Stimulated activated CD4-positive, alpha-beta T cell treated with anti-CD3 and anti-CD28 coated beads, Interleukin-1b, Interleukin-23, amount 100 ng/mL, for 1 hour (primary cell): ENCODE results near the gene LIX1.
"Not testable (repeated sequence)": the region's sequence is repeated elsewhere in the genome, so short reads cannot be mapped to it uniquely, and the experiment has no call there.

ENCODE experiments used
- DNase-seq, 2 donors: peaks; one replicate each; pipeline ENCODE4 v3.0.0-alpha.2; 2020; ENCODE audit warnings: low read depth in 2 of 2

LIX1 gene

DNA sequence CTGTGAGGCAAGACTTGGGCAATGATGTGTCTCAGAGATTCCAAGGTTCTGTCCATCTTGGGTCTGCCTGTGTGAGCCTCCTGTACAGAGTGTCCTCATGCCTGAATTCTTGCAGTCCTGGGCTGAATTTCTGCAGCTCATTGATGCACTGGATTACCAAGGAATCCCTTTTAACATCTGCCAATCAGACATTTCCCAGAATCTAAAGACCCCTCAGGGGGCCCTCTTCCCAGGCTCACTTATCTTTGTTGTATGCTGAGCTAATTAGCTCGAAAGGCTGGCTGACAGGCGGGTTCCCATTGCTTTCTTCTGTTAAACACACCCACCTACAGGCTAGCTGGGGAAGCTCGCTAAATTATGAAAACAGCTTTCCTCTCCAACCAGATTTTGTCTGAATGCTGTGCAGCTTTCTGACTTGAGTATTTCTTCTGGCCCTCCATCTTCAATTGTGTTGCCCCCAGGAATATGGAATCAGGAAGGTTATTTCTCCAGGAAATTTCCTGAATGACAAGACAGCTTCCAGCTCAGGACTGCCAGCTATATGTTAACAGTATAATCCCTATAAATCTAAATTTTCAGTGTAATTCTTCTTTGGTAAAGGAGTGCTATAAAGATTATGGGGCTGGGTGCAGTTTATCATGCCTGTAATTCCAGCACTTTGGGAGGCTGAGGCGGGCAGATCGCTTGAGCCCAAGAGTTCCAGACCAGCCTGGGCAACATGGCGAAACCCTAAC, at the start of gene LIX1:
Gene LIX1 (minus strand): TSS at position 91 of the 734 bp plus-strand sequence. CDS start 35 bp downstream, at position 56.
- no peak for DNase-seq

DNA sequence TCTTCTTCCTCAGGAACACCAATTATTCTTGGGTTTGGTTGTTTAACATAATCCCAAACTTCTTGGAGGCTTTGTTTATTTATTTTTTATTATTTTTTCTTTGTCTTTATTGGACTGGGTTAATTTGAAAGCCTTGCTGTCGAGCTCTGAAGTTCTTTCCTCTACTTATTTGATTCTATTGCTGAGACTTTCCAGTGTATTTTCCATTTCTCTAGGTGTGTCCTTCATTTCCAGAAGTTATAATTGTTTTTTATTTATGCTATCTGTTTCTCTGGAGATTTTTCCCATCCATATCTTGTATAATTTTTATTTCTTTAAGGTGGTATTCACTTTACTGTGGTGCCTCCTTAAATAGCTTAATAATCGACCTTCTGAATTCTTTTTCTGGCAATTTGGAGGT, 49.5 kb upstream of the LIX1 start:
- no peak for DNase-seq

DNA sequence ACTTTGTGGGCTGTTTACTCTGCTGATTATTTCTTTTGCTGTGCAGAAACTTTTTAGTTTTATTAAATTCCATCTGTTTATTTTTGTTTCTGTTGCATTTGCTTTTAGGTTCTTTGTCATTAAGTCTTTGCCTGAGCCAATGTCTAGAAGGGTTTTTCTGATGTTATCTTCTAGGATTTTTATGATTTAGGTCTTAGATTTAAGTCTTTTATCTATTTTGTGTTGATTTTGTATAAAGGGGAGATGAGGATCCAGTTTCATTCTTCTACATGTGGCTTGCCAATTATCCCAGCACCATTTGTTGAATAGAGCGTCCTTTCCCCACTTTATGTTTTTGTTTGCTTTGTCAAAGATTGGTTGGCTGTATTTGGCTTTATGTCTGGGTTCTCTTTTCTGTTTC, 47.1 kb upstream of the LIX1 start:
- not testable (repeated sequence) for DNase-seq

DNA sequence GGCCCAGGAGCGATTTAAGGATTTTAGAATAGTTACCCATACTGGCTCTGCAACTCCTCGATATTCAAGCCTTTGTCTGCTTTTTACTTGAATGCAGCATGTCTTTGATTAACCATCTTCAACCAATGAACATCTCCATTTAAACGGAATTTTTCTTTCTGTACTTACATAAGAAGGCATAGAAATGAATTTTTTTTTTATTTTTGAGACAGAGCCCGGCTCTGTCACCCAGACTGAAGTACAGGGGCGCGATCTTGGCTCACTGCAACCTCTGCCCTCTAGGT, 41.5 kb upstream of the LIX1 start:
- no peak for DNase-seq

DNA sequence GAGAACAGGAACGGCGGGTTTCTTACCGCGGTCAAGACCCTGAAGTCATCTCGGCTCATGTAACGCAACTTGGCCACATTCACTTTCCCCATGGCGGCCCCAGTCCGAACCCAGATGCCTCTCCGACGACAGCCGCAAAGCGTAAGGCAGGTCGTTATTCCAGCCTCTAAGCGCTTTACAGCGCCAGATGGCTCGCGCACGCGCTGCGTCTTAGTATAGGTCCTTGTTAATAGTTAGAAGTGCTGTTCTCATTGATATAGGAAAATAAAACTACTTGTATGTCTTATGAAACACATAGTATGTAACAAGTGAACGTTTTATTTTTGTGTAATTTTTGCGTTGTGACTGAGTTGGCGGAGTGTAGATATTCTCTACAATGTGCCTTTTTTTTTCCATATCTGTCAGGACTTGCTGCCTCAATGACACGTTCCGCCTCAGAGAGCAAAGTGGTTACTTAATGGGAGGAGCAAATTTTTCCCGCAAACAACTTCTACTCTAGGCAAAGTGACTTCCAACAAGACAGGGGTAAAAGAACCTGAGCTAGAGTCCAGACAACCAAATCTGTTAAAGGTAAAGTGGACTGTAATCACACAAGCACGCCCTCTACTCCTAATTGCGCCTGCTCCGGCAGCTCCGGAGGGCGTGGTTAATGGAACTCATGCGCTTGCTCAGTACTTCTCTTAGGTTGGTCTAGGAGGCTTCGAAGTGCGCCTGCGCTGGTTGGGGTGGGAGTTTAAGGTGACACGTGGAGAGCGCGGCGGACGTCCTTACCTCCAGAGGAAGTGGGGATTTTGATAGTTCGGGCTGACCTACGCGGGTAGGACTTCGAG, 40.9 kb upstream of the LIX1 start, which contains the start of gene RIOK2:
Gene RIOK2 (minus strand): TSS at position 148 of the 830 bp plus-strand sequence. CDS start 56 bp downstream, at position 92.
- DNase-seq = peak; percentile 80 to 87

DNA sequence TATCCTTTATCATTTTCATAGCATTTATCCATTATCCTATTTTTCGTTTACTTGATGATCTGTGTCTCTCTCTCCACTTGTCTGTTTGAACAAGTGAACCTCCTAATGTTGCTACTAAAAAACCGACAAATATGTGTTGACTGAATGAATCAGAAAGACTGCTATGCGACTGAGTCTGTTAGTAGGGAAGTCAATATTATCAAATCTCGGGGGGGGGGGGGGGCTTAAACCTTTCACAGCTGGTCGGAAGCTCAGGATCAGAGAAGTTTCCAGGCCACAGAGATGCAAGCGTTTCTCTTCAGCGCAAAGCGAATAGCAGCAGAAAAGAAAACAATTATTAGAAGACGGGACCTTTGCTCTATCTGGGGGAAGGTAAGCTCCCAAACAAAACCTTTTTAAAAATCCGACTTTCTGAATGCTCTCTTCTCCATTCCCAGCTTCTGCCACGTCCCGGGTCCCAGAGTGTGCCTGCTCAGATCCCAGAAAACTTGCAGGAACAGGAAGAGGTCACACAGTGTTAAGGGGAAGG, 40.2 kb upstream of the LIX1 start:
- DNase-seq = no peak

DNA sequence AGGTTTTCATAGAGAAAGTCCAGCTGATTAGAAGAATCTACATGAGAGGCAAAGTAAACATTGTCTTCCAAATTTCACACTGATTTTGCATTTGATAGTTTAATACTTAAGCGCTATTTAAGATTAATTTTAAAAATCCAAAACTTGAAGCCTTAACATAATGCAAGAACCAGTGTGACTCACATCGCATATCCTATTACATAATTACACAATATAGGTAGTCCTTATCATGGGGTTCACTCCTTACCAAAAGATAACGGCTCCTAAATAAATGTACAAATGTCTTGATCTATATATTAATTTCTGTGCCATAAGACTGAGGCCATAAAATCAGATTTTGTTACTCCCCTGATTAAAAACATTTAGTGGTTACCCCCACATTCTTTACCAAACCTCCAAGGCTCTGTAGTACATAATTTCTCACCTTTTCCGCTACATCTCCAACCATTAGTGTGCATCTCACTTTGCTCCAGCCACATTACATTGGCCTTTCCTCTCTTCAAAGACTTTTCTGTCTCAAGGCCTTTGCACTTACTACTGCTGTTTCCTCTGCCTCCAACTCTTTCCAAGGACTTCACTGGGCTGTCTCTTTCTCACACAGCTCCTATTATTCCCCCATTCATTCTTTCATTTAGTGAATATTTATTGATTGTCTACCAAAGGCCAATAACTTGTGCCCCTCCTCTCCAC, 39.6 kb upstream of the LIX1 start:
- no peak for DNase-seq

DNA sequence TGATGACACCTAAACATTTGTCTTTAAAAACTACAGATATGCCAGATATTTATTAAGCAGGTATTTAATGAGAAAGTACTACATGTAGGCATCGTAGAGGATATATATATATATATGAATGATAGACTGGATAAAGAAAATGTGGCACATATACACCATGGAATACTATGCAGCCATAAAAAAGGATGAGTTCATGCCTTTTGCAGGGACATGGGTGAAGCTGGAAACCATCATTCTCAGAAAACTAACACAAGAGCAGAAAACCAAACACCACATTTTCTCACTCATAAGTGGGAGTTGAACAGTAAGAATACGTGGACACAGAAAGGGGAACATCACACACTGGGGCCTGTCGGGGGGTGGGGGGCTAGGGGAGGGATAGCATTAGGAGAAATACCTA, 37.0 kb upstream of the LIX1 start:
- DNase-seq = not testable (repeated sequence)

DNA sequence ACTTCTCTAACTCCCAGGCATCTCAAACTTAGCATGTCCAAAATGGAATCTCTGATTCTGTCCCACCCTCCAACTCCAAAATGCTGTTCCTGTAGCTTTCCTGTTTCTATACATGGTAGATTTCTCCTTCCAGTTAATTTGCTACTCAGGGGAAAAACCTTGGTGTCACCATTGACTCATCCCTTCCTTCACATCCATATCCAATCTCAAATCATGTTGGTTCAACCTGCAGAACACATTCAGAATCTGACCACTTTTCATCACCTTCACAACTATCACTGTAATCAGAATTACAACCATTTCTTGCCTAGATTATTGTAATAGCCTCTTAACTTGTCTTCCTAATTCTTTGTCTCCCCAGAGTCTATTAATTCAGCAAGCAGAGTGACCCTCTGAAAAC, 29.8 kb upstream of the LIX1 start:
- no peak for DNase-seq

DNA sequence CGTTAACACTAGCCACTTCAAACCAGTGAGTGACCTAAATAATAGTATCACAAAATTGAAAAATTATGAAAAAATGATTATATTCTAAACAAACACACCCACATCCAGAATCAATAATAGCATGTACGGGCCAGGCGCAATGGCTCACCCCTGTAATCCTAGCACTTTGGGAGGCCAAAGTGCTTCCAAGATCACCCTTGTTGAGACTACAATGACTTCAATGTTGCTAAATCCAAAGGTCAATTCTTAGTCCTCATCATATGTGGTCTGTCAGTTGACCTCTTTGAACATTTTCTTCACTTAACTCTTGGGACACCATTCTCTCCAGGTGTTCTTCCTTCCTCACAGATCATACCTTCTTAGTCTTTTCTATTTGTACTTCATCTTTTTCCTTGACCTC, 29.3 kb upstream of the LIX1 start:
- DNase-seq = no peak

DNA sequence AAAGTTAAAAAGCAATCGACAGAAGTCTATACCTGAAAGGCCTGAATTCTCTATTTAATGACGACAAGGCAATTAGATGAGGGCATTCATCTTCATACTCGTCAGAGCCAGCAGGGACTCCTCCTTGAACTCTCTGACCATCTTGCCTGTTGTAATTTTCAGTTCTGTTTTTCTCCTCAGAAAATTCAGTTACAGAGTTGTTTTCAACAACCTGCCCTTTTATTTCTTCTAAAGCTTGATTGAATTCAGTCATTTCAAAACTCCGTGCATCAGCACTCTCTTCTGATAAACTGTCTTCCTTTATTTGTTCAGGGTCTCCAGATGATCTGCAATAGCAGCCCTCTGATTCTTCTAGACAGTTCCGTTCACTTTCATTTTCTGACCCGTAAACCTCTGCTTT, 25.0 kb upstream of the LIX1 start:
- DNase-seq = no peak

DNA sequence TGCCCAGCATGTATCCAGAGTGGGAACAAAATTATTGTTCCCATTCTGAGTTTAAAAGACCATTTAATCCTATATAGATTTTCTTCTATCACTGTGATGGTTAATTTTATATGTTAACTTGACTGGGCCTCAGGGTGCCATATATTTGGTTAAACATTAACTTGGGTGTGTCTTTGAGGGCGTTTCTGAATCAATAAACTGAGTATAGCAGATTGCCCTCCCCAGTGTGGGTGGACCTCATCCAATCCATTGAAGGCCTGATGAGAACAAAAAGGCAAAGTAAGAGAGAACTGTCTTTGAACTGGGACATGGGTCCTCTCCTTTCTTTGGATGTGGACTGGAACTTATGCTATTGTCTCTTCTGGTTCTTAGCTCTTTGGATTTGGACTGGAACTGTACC, 23.3 kb upstream of the LIX1 start:
- DNase-seq = no peak

DNA sequence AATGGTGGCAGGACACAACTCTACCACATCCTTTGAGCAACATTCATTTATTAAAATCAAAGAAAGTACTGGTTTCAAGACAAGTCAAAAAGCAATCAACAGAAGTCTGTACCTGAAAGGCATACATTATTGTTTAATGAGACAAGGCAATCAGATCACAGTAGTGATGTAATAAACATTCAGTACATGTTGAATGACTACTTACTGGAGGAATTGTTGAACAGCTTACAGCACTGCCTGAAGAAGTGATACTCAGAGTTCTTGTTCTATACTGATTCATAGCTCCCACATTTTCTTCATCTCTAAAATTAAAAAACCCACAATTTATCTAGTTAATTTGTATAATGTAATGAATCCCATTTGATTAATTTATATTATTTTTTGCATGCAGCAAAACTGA, 22.4 kb upstream of the LIX1 start:
- DNase-seq = no peak

DNA sequence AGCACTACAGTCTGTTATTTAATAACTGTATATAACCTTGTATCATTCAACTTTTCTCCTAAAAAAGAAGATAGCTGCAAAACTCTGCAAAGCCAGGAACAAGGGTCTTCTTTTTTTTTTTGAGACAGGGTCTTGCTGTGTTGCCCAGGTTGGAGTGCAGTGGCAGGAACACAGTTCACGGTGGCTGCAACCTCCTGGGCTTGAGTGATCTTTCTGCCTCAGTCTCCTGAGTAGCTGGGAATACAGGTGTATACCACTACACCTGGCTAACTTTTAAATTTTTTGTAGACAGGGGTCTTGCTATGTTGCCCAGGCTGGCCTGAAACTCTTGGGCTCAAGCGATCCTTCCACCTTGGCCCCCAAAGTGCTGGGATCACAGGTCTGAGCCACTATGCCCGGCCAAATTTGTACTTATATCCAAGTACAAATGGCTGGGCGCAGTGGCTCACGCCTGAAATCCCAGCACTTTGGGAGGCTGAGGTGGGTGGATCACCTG, 21.4 kb upstream of the LIX1 start:
- no peak for DNase-seq

DNA sequence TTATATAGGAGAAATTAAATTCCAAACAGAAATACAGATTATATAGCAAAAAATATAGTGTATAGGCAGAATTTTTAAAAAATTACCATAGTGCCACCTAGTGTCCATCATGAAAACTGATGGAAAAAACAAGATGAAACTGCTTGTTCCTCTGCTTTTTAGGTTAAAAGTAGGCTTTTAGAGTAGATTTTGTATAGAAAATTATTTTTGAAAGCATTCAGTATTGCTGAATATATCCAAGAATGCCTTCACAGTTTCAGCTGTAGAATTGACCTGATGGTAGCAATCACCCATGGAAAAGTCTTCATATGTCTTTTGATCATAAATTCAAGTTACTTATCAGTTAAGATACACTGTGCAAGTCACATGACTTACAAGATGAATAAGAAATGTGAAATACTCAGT, 21.0 kb upstream of the LIX1 start:
- no peak for DNase-seq

DNA sequence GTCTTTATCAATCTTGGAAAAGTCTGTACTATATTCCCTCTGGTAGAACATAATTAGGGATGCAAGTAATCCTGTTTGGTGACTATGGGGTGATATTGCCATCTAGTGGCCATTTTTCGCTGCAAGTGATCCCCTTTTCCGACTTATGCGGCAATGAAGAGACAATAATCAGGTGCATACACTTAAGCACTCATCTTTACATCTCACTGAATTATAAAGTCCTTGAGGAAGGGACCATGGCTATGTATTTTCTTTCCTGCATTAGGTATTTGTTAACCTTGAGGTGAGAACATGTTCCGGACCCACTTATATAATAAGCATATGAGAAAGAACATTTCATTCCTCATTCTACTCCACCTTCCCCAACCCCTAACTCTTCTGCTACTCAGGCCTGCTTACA, 19.6 kb upstream of the LIX1 start:
- peak; percentile 8 to 9 for DNase-seq

DNA sequence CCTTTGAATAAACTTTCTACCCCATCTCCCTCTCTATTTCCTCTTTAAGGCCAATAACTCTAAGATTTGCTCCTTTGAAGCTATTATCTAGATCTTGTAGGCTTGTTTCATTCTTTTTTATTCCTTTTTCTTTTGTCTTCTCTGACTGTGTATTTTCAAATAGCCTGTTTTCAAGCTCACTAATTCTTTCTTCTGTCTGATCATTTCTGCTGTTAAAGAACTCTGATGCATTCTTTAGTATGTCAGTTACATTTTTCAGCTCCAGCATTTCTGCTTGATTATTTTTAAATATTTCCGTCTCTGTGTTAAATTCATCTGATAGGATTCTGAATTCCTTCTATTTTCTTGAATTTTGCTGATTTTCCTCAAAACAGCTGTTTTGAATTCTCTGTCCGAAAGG, 15.3 kb upstream of the LIX1 start:
- DNase-seq = no peak

DNA sequence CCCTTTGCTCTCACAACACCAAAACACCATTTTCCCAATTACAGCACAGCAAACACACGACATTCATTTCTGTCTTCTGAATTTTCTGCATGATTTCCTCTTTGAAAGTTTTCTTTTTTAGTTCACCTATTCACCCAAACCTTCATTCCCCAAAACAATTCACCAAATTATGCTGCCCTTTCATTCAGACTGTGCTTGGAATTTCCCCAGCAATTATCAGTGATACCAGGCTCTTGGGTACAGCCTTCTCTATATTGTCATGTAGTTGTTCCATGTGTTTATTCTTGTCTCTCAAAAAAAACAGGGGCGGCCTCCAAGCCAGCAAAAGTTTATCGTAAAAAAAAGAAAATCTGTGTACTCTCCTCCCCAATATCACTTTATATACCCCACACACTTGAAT, 9.0 kb upstream of the LIX1 start:
- no peak for DNase-seq

DNA sequence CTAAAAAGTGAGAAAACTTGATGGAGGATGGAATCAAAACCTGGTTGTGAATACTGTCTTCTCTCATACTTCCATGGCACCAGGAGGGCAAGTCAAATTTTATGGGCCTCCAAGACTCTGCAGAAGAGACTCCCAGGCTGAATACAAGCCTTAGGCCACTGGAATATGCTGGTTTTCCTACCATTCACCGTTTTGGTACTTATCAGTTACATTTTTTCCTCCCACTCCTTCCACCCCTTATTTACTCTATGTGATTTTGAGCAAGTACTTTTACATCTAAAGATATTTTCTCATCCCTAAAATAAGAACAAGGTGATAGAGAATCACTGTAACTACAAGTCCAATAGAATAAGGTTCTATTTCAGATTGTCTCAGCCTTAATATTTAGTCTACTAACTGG, 8.0 kb upstream of the LIX1 start:
- no peak for DNase-seq

DNA sequence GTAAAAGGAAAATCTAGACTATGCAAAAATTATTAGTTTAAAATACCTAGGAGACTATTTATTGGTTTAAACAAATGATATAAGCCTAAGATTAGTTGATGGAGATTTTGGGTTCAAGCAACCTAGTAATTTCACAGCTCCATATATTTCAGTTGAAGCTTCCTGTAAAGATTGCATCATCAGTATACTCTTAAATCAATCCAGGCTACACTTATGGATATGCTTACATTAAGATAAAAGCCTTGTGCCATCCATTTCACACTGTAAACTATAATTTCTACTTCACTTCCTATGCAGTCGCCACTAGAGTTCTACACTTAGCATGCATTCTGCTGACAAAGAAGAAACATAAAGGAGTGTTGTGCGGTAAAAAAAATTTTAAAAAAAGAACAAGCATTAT, 7.3 kb upstream of the LIX1 start:
- no peak for DNase-seq

DNA sequence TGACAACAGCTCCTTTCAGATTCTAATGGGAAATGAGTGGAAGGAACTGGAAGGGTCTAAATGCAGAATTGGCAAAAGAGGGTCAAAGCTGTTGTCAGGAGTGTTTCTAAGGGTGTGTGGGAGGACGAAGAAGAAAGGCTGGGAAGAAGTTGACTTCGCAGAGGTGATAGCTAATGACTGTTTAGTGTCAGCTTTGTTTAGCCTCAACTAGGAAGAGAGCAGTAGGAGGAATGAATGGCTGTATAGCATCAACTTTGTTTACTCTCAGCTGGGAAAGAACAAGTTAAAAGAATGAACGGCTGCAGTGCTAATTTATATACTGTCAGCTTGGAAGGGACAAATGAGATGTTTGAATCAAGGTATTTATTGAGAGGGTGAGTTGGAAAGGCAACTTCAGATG, 5.9 kb upstream of the LIX1 start:
- DNase-seq = no peak

DNA sequence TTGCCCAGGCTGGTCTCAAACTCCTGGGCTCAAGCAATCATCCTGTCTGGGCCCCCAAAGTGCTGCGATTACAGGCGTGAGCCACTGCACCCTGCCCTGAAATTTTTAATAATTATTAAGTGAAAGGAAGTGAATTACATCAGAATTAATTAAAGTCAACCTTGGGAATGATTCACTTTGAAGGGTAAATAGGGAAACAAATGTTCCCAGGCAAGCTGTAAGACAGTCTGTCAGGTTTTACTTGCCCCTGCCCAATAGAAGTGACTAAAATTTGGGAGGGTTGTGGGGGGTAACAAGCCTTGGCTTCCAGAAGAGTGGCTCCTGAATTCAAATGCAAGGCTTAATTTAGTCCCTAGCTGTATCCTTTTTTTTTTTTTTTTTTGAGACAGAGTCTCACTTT, 1.3 kb upstream of the LIX1 start:
- DNase-seq = no peak
